SU-DHL-6 (cell line): ENCODE measurements around the gene PDPK1.
"Not testable (repeated sequence)": the region's sequence is repeated elsewhere in the genome, so short reads cannot be mapped to it uniquely, and the experiment has no call there.

Experiments used
- H2AFZ ChIP-seq: fragments of 200-600 bp; sonication (generic); 2 replicates; pipeline ENCODE4 v1.6.1; 2014; ENCODE audit warnings: low read depth, mild to moderate bottlenecking, moderate library complexity, mixed read lengths, antibody characterized with exemption, low read length; ENCODE audit not compliant: severe bottlenecking
- H3F3A ChIP-seq: fragments of 200-600 bp; shearing (Covaris generic); 2 replicates; pipeline ENCODE4 v1.6.0; 2016; ENCODE audit warnings: antibody characterized with exemption, mild to moderate bottlenecking; ENCODE audit not compliant: insufficient read depth
- H3K27ac ChIP-seq: fragments of 200-600 bp; sonication (generic); 2 replicates; pipeline ENCODE4 v1.5.1; 2016; ENCODE audit warnings: low read depth, mild to moderate bottlenecking, low read length, moderate library complexity, mixed read lengths
- H3K27me3 ChIP-seq: fragments of 200-600 bp; sonication (generic), shearing (Covaris generic); 2 replicates; pipeline ENCODE4 v1.6.0; 2014; ENCODE audit warnings: mild to moderate bottlenecking, low read length
- H3K36me3 ChIP-seq: fragments of 200-600 bp; sonication (generic); 2 replicates; pipeline ENCODE4 v1.6.1; 2014; ENCODE audit warnings: mild to moderate bottlenecking, low read length, mixed read lengths
- H3K4me2 ChIP-seq: fragments of 300-600, 200-600 bp; shearing (Covaris generic), sonication (generic); 2 replicates; pipeline ENCODE4 v1.6.0; 2014; ENCODE audit warnings: low read length, low read depth, mild to moderate bottlenecking; ENCODE audit not compliant: poor library complexity, severe bottlenecking
- H3K4me3 ChIP-seq: fragments of 200-600 bp; sonication (generic); 2 replicates; pipeline ENCODE4 v1.5.1; 2014; ENCODE audit warnings: antibody characterized with exemption, low read length, mild to moderate bottlenecking, mixed read lengths; ENCODE audit not compliant: insufficient read depth, poor library complexity, severe bottlenecking
- H3K79me2 ChIP-seq: fragments of 200-600 bp; sonication (generic); 2 replicates; pipeline ENCODE4 v1.6.1; 2014; ENCODE audit warnings: mild to moderate bottlenecking, low read length, moderate library complexity; ENCODE audit not compliant: insufficient read depth
- H3K9ac ChIP-seq: fragments of 200-600 bp; sonication (generic); 2 replicates; pipeline ENCODE4 v1.7.0; 2014; ENCODE audit warnings: mild to moderate bottlenecking, low read length
- H3K9me2 ChIP-seq: fragments of 200-600 bp; sonication (generic); replicated peaks from 2 replicates; pipeline ENCODE4 v1.6.1; 2014; ENCODE audit warnings: low read length; ENCODE audit not compliant: insufficient read depth
- H3K9me3 ChIP-seq: fragments of 200-600 bp; sonication (generic); 2 replicates; pipeline ENCODE4 v1.6.1; 2014; ENCODE audit warnings: low read length, mixed read lengths; ENCODE audit not compliant: insufficient read depth
- H4K20me1 ChIP-seq: fragments of 200-600 bp; sonication (generic); 2 replicates; pipeline ENCODE4 v1.6.1; 2014; ENCODE audit warnings: low read depth, mild to moderate bottlenecking, antibody characterized with exemption, low read length, moderate library complexity, mixed read lengths
- EZH2phosphoT487 ChIP-seq: fragments of 200-600 bp; sonication (generic), shearing (Covaris generic); conservative IDR thresholded peaks from 2 replicates; pipeline ENCODE4 v1.6.1; 2018; ENCODE audit warnings: mild to moderate bottlenecking, antibody characterized with exemption, low read length, moderate library complexity, mixed read lengths
- TF ChIP-seq, protein P1 (sequence below): fragments of 200-600 bp; sonication (generic); IDR thresholded peaks from one replicate; pipeline ENCODE4 v1.5.1; 2017; ENCODE audit warnings: antibody characterized with exemption, mild to moderate bottlenecking, low read length, moderate library complexity; ENCODE audit not compliant: insufficient read depth, poor library complexity, severe bottlenecking

PDPK1 gene

DNA sequence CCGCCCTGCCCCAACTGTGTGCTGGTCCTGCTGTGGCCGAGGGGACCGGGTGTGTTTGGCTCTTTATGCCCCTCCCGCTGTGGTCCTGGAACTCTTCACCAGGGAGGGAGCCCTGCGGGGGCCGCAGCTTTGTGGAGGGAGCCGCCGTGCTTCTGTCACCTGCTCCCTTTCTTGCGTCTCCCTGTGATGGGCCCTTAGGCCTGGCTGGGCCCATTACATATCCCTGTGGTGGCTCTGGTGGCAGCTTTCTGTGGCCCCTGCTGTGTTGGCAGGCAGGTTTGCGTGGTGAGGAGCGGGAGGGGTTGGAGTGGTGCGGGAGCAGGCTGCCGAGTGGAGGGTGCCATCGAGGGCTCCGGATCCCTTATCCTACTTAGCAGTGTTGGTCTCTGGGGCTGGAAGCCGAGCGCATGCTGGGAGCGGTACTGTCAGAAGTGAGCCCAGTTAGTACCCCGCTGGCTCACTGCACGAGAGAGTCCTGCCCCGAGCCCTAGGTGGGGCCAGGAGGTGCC lies 60.4 kb downstream of the PDPK1 start:
- Histone ChIP-seq H3K4me3 (no peak overlapping the region), H3K9me2 (no peaks in the 10 kb centered on the region), H4K20me1 (no peaks in the 10 kb centered on the region), H3K4me2 (no peak overlapping the region), H3K79me2 (no peaks in the 10 kb centered on the region; the same call in 1 of the 2 replicates), H3K36me3 (no peaks in the 10 kb centered on the region), H3K9me3 (no peaks in the 10 kb centered on the region), H2AFZ (no peak overlapping the region), H3K27ac (no peak overlapping the region), H3F3A (peaks cover 9% of the 10 kb centered on the region), H3K27me3 (no peaks in the 10 kb centered on the region), H3K9ac (no peak overlapping the region)
- TF ChIP-seq EZH2phosphoT487 = no peak
- TF ChIP-seq, protein P1, sequence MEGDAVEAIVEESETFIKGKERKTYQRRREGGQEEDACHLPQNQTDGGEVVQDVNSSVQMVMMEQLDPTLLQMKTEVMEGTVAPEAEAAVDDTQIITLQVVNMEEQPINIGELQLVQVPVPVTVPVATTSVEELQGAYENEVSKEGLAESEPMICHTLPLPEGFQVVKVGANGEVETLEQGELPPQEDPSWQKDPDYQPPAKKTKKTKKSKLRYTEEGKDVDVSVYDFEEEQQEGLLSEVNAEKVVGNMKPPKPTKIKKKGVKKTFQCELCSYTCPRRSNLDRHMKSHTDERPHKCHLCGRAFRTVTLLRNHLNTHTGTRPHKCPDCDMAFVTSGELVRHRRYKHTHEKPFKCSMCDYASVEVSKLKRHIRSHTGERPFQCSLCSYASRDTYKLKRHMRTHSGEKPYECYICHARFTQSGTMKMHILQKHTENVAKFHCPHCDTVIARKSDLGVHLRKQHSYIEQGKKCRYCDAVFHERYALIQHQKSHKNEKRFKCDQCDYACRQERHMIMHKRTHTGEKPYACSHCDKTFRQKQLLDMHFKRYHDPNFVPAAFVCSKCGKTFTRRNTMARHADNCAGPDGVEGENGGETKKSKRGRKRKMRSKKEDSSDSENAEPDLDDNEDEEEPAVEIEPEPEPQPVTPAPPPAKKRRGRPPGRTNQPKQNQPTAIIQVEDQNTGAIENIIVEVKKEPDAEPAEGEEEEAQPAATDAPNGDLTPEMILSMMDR = no peak

DNA sequence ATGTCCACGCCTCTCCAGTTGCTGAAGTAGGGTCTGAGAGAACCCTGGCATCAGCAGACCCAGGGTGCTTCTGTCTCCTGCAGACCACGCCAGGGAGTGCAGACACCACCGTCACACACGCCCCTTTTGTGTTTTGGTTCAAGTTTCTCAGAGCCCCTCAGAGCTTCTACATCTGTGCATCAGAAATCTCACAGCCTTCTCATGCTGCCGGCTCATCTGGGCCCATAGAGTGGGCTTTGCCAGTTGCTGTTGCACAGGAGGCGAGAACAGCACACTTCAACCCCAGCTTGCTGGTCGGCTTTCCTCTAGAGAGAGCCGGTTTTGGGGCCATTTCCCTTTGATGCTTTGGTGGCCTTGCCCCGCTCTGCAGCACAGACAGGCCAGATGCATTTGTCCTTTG lies 60.9 kb downstream of the PDPK1 start:
- H2AFZ ChIP-seq = no peak overlapping the region
- TF ChIP-seq, protein P1 = no peak
- no peak for TF ChIP-seq EZH2phosphoT487
- H3K27me3 ChIP-seq = no peaks in the 10 kb centered on the region
- H4K20me1 ChIP-seq = no peaks in the 10 kb centered on the region
- H3K36me3 ChIP-seq = no peaks in the 10 kb centered on the region
- H3F3A ChIP-seq = peaks cover 9% of the 10 kb centered on the region
- H3K4me3 ChIP-seq = no peak overlapping the region
- peaks cover 3% of the 10 kb centered on the region; the same call in 1 of the 2 replicates for H3K79me2 ChIP-seq
- H3K4me2 ChIP-seq = no peak overlapping the region
- no peak overlapping the region for H3K9ac ChIP-seq
- no peaks in the 10 kb centered on the region for H3K9me2 ChIP-seq
- no peaks in the 10 kb centered on the region for H3K9me3 ChIP-seq
- no peak overlapping the region for H3K27ac ChIP-seq

DNA sequence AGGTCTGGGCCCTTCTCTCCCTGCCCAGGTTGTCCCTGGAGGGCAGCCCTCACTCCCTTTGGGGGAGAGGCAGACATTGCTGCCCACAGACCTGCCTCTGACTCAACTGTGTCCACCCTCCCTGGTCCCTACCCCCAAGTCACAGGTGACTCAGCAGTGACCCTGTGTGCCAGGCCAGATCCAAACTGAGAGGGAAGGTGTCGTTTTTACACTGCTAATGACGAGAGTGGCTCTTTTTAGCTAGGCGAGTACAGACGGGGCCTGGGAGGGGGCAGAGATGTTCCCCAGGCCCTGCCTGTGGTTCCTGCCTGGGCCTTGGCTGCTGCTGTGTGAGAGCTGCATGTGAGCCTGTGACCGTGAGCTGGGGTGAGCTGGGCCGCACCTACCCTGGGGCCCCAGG lies 61.3 kb downstream of the PDPK1 start:
- not testable (repeated sequence) for H3K36me3 ChIP-seq, H3K4me2 ChIP-seq, H3K4me3 ChIP-seq, H3K79me2 ChIP-seq, H3K9me2 ChIP-seq, H3K9ac ChIP-seq, H4K20me1 ChIP-seq, H3F3A ChIP-seq, H3K27ac ChIP-seq, H2AFZ ChIP-seq, H3K27me3 ChIP-seq, H3K9me3 ChIP-seq

DNA sequence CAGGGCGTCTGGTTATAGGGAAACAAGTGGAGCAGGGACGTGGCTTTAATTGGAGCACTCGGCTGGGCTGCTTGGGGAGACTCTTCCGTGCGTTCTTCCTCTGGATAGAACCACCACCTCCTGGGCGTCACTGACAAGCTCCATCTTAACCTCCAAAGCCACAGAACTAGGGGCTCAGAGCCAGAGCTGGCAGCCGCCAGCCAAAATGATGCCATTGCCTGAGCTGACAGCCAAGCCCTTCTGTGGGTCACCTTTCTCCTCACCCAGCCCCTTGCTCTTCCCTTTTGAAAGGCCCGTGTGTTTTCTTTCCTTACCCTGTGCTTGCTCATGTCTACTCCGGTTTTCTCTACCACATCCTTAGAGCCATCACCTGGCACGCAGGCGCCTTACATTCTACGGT lies 62.0 kb downstream of the PDPK1 start:
- not testable (repeated sequence) for H3K27ac ChIP-seq, H3K4me2 ChIP-seq, H3F3A ChIP-seq, H3K79me2 ChIP-seq, H4K20me1 ChIP-seq, H3K36me3 ChIP-seq, H2AFZ ChIP-seq, H3K4me3 ChIP-seq, H3K9ac ChIP-seq, H3K9me2 ChIP-seq, H3K9me3 ChIP-seq, H3K27me3 ChIP-seq

DNA sequence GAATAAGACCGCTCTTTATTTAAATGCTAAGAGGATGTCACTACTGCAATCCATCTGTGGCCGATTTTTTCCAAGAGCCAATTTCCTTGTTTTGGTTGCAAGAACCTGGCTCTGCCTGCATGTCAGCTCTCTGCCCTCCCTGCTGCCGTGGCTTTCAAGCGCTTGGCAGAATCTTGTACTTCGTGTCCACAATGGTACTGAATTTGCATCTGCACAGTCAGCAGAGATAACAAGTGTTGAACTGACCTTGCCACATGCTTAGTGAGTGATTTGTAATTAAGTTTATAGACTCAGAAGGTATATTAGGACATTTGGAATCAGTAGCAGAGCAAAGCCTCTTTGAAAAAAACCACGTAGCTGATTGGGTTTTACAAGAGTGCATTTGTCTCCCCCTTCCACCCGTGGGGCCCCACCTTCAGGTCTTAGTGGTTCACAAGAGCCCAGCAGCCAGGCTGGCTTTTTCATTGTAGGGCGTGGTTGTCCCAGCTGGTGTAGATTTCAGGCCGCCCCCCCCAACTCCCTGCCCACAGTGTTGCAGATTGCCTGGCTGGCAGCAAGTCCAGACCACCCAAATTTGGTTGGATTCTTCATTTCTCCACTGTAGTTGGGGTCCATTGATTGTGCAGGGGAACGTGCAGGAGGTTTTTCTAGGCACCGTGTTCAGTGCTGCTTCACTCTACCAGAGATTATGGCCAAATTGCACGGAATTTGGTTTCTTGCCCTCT lies 63.6 kb downstream of the PDPK1 start:
- not testable (repeated sequence) for H3K4me2 ChIP-seq, H3K27me3 ChIP-seq, H3K9me3 ChIP-seq, H3K4me3 ChIP-seq, H3K9ac ChIP-seq, H3K9me2 ChIP-seq, H4K20me1 ChIP-seq, H3K79me2 ChIP-seq, H3F3A ChIP-seq, H3K36me3 ChIP-seq, H2AFZ ChIP-seq, H3K27ac ChIP-seq

DNA sequence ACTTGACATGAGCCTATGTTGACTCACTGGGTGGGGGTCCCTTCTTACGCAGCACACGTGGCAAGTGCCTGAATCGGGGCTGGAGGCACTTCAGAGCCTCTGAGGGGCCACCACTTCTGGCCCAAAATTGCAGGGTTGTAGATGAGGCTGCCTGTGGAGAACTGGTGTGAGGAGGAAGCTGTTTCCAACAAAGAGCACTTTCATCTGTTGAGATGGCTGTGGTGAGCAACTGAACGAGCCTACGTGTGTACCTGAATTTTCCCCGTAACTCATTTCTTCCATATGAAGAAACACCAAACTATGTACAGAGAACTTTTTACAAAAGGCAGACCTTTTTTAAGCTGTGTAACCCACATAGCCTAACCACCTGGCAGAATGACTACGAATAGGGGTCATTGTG lies 64.4 kb downstream of the PDPK1 start:
- not testable (repeated sequence) for H3K4me2 ChIP-seq, H2AFZ ChIP-seq

More for the DNA sequence above, 64.4 kb downstream of the PDPK1 start:
- not testable (repeated sequence) for H3K79me2 ChIP-seq, H3K9me2 ChIP-seq, H3F3A ChIP-seq, H3K4me3 ChIP-seq, H3K9me3 ChIP-seq, H3K27ac ChIP-seq, H3K9ac ChIP-seq, H3K27me3 ChIP-seq, H3K36me3 ChIP-seq, H4K20me1 ChIP-seq
